H9 (cell line): ENCODE measurements around the gene SLC37A2. TPM values are rescaled to one million over a fixed set of nuclear protein-coding genes. Genes with fewer than 3 reads are reported as not detected.

ENCODE experiments used
- DNase-seq: peaks from one replicate; pipeline ENCODE4 v3.0.0-alpha.2; 2017
- H2AFZ ChIP-seq: one replicate; pipeline ENCODE4 v1.6.1; 2013; ENCODE audit warnings: mild to moderate bottlenecking, low read length, control low read depth, moderate library complexity
- H2AK5ac ChIP-seq: 2 replicates; pipeline ENCODE4 v1.6.1; 2013; ENCODE audit warnings: low read length, control low read depth, mixed read lengths; ENCODE audit not compliant: insufficient read length
- H2BK120ac ChIP-seq: one replicate; pipeline ENCODE4 v1.6.1; 2013; ENCODE audit warnings: low read depth, mild to moderate bottlenecking, low read length, control low read depth, inconsistent platforms; ENCODE audit not compliant: poor library complexity, severe bottlenecking
- H2BK12ac ChIP-seq: 2 replicates; pipeline ENCODE4 v1.6.1; 2013; ENCODE audit warnings: low read length, control low read depth, mixed read lengths, low read depth; ENCODE audit not compliant: insufficient read length
- H2BK15ac ChIP-seq: 2 replicates; pipeline ENCODE4 v1.6.1; 2013; ENCODE audit warnings: low read depth, low read length, control low read depth
- H2BK20ac ChIP-seq: one replicate; pipeline ENCODE4 v1.6.1; 2013; ENCODE audit warnings: low read depth, mild to moderate bottlenecking, low read length, control low read depth, inconsistent platforms; ENCODE audit not compliant: poor library complexity, severe bottlenecking
- H2BK5ac ChIP-seq: 2 replicates; pipeline ENCODE4 v1.6.1; 2013; ENCODE audit warnings: low read length, control low read depth, mixed read lengths; ENCODE audit not compliant: insufficient read length
- H3K14ac ChIP-seq: 2 replicates; pipeline ENCODE4 v1.6.1; 2013; ENCODE audit warnings: low read length, control low read depth; ENCODE audit not compliant: insufficient read depth
- H3K18ac ChIP-seq: 2 replicates; pipeline ENCODE4 v1.6.1; 2013; ENCODE audit warnings: low read depth, mild to moderate bottlenecking, mixed read lengths, low read length, control low read depth; ENCODE audit not compliant: insufficient read length
- H3K23ac ChIP-seq: 2 replicates; pipeline ENCODE4 v1.6.1; 2013; ENCODE audit warnings: low read length, control low read depth, mixed read lengths, low read depth; ENCODE audit not compliant: insufficient read length
- H3K23me2 ChIP-seq: 2 replicates; pipeline ENCODE4 v1.6.1; 2013; ENCODE audit warnings: low read depth, mild to moderate bottlenecking, mixed read lengths, low read length, control low read depth; ENCODE audit not compliant: insufficient read length, poor library complexity, severe bottlenecking
- H3K27ac ChIP-seq: 2 replicates; pipeline ENCODE4 v1.5.1; 2013; ENCODE audit warnings: low read length, control low read depth, mixed read lengths, low read depth; ENCODE audit not compliant: insufficient read length
- H3K27me3 ChIP-seq: 2 replicates; pipeline ENCODE4 v1.6.1; 2013; ENCODE audit warnings: low read length, control low read depth, inconsistent platforms; ENCODE audit not compliant: insufficient read depth
- H3K4ac ChIP-seq: 2 replicates; pipeline ENCODE4 v1.6.1; 2013; ENCODE audit warnings: low read depth, mild to moderate bottlenecking, control low read depth, inconsistent platforms, low read length, moderate library complexity
- H3K4me1 ChIP-seq: 2 replicates; pipeline ENCODE4 v1.6.1; 2013; ENCODE audit warnings: low read length, control low read depth, inconsistent platforms; ENCODE audit not compliant: insufficient read depth
- H3K4me2 ChIP-seq: 2 replicates; pipeline ENCODE4 v1.6.1; 2013; ENCODE audit warnings: low read length, control low read depth, mixed read lengths; ENCODE audit not compliant: insufficient read length, insufficient read depth
- H3K56ac ChIP-seq: 2 replicates; pipeline ENCODE4 v1.6.1; 2013; ENCODE audit warnings: low read depth, mild to moderate bottlenecking, mixed read lengths, low read length, control low read depth; ENCODE audit not compliant: insufficient read length
- H3K79me1 ChIP-seq: 2 replicates; pipeline ENCODE4 v1.6.1; 2013; ENCODE audit warnings: low read depth, mild to moderate bottlenecking, moderate library complexity, low read length, control low read depth, inconsistent platforms; ENCODE audit not compliant: insufficient read depth, poor library complexity, severe bottlenecking
- H3K79me2 ChIP-seq: 2 replicates; pipeline ENCODE4 v1.6.1; 2013; ENCODE audit warnings: low read length, control low read depth, inconsistent platforms; ENCODE audit not compliant: insufficient read depth
- H3K9ac ChIP-seq: 2 replicates; pipeline ENCODE4 v1.6.1; 2013; ENCODE audit warnings: low read length, control low read depth, mixed read lengths; ENCODE audit not compliant: insufficient read length; ENCODE audit errors: extremely low read depth
- H3K9me3 ChIP-seq: one replicate; pipeline ENCODE4 v1.6.1; 2013; ENCODE audit warnings: low read depth, low read length, inconsistent platforms; ENCODE audit not compliant: control insufficient read depth
- H3T11ph ChIP-seq: one replicate; pipeline ENCODE4 v1.6.1; 2013; ENCODE audit warnings: mild to moderate bottlenecking, low read length, control low read depth, inconsistent platforms
- H4K20me1 ChIP-seq: one replicate; pipeline ENCODE4 v1.6.1; 2013; ENCODE audit not compliant: control insufficient read depth, insufficient read length, insufficient read depth
- H4K5ac ChIP-seq: 2 replicates; pipeline ENCODE4 v1.6.1; 2013; ENCODE audit warnings: low read depth, mild to moderate bottlenecking, mixed read lengths, low read length, control low read depth; ENCODE audit not compliant: insufficient read length
- H4K8ac ChIP-seq: replicated peaks from 2 replicates; pipeline ENCODE4 v1.6.1; 2013; ENCODE audit warnings: low read length, control low read depth, mixed read lengths, low read depth; ENCODE audit not compliant: insufficient read length
- H4K91ac ChIP-seq: 2 replicates; pipeline ENCODE4 v1.6.1; 2013; ENCODE audit warnings: low read depth, mild to moderate bottlenecking, moderate library complexity, mixed read lengths, low read length, control low read depth; ENCODE audit not compliant: insufficient read length
- H3K27ac Mint-ChIP-seq, 3 experiments: 2 replicates in 2 of 3; 3 replicates in 1 of 3; pipeline ENCODE4 v1.8.0; 2020 to 2021; ENCODE audit warnings: mixed read lengths in 3 of 3, mild to moderate bottlenecking in 1 of 3, moderate library complexity in 1 of 3
- H3K27me3 Mint-ChIP-seq: 2 replicates; pipeline ENCODE4 v1.8.0; 2021; ENCODE audit warnings: low read depth, mild to moderate bottlenecking, moderate library complexity, mixed read lengths
- H3K36me3 Mint-ChIP-seq, 3 experiments: 2 replicates in 2 of 3; 3 replicates in 1 of 3; pipeline ENCODE4 v1.8.0; 2020 to 2021; ENCODE audit warnings: low read depth in 3 of 3, mixed read lengths in 3 of 3; ENCODE audit not compliant: insufficient read depth in 1 of 3
- H3K4me1 Mint-ChIP-seq, 2 experiments: 2 replicates each; pipeline ENCODE4 v1.8.0; 2020; ENCODE audit warnings: mixed read lengths in 2 of 2
- H3K4me3 Mint-ChIP-seq, 2 experiments: 2 replicates in 1 of 2; 3 replicates in 1 of 2; pipeline ENCODE4 v1.8.0; 2020 to 2021; ENCODE audit warnings: mild to moderate bottlenecking in 2 of 2, mixed read lengths in 2 of 2, moderate library complexity in 1 of 2
- H3K9me3 Mint-ChIP-seq, 2 experiments: 2 replicates in 1 of 2; 3 replicates in 1 of 2; pipeline ENCODE4 v1.8.0; 2020; ENCODE audit warnings: mild to moderate bottlenecking in 2 of 2, mixed read lengths in 2 of 2, moderate library complexity in 1 of 2
- CTCF ChIP-seq: fragments of 200-600 bp; sonication (generic); conservative IDR thresholded peaks from 3 replicates; pipeline ENCODE4 v1.8.0; 2021; ENCODE audit warnings: antibody characterized with exemption, mild to moderate bottlenecking
- WGBS: extraction: QIAGEN DNeasy Blood & Tissue Kit; methylation state at CpG from one replicate; pipeline ENCODE4 v1.1.7; 2013; ENCODE audit warnings: missing lambda C conversion rate, low lambda C conversion rate, mixed read lengths; ENCODE audit not compliant: insufficient read length; ENCODE audit errors: extremely low coverage; 5-methylcytosine and 5-hydroxymethylcytosine counted together
- total RNA-seq: library from RNA; stranded (reverse); gene quantifications from 2 replicates; pipeline ENCODE4 v1.2.1, GENCODE V29; 2021

The SLC37A2 gene
- total RNA-seq, 1 experiment from 2014 or later: 1.2 TPM

GRCh38 chr11:125081098-125081798 is 18.1 kb downstream of the SLC37A2 start:
- Histone ChIP-seq H2BK20ac (no peak overlapping the region), H3K27ac (no peak overlapping the region), H2BK15ac (no peak overlapping the region), H3K79me2 (no peaks in the 10 kb centered on the region), H3K23ac (no peak overlapping the region), H2BK12ac (no peak overlapping the region), H3K27me3 (no peaks in the 10 kb centered on the region), H3K9me3 (no peaks in the 10 kb centered on the region), H4K8ac (no peak overlapping the region), H2BK5ac (no peak overlapping the region), H3K9ac (no peak overlapping the region), H4K5ac (no peak overlapping the region), H2BK120ac (no peak overlapping the region), H3K4ac (no peak overlapping the region), H3K14ac (peak overlapping the region; percentile 20; the same call in 1 of the 2 replicates), H2AK5ac (no peak overlapping the region), H3K79me1 (no peaks in the 10 kb centered on the region), H3K4me2 (no peak overlapping the region), H2AFZ (no peak overlapping the region), H4K91ac (no peak overlapping the region), H3K56ac (no peak overlapping the region), H3K4me1 (no peaks in the 10 kb centered on the region), H3K18ac (no peak overlapping the region), H4K20me1 (no peaks in the 10 kb centered on the region), H3T11ph (no peak overlapping the region), H3K23me2 (no peaks in the 10 kb centered on the region)
- no peak for DNase-seq
- H3K4me1 Mint-ChIP-seq: peaks cover 3 to 6% of the 10 kb centered on the region in 2 experiments
- no peak overlapping the region for H3K27ac Mint-ChIP-seq
- H3K27me3 Mint-ChIP-seq: peaks cover 15% of the 10 kb centered on the region
- H3K9me3 Mint-ChIP-seq: no peaks in the 10 kb centered on the region
- no CpG with 5 or more reads among the region's 14 CpGs for WGBS
- H3K36me3 Mint-ChIP-seq: peaks cover 0 to 2% (median 0%) of the 10 kb centered on the region in 3 experiments; a peak in 1 of 7 replicates
- H3K4me3 Mint-ChIP-seq: no peak overlapping the region
- no peak for TF ChIP-seq CTCF
